HL-60/S4 treated with phorbol 12-myristate 13-acetate at 8.2 ng/mL for 4 days and 3 days (cell line): Measurements from ENCODE around the gene AIF1L.

ENCODE experiments used
- in situ Hi-C: fragments of 300-500 bp; cut with MboI; formaldehyde crosslinking; loops from 2 replicates; pipeline ENCODE4 v1.15.0; 2022; ENCODE audit warnings: low sequenced_read_pairs

Gene AIF1L

DNA sequence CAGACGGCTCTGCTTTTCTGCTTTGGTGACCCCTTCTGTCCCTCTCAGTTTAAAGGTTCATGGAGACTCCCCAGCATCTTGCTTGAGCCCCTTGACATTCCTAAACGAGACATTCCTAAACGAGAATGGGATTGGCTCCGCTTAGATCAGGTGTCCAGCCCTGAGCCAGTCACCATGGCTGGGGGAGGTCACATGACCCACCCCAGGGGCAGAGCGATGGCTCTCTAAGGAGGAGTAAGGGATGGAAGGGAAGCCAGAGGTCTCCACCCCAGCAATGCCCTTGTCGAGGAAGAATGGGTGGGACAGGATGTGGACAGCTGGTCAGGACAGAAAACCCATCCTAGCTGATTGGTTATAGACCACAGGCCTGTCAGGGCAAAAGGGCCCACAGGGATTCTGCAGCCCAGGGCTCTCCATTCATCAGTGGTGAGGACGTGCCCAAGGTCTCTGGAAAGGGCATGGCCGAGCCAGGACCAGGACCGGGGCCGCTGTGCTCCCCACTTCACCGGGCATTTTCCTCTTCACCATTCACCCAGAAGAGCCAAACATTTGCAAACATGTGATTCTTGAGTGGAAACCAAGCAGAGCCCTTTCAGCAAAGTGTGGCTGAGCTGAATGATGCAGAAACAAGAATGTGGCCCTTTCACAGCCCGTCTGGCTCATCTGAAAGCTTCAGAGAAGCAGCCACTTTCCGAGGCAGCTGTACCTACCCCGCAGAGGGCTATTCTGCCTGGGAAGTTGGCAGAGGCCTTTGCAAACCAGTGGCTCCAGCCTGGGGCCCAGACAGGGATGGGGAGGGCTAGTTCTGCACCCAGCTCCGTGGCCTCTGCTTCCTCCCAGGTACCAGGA, 19.8 kb upstream of the AIF1L start:
- in situ Hi-C loops, result no loop called here

DNA sequence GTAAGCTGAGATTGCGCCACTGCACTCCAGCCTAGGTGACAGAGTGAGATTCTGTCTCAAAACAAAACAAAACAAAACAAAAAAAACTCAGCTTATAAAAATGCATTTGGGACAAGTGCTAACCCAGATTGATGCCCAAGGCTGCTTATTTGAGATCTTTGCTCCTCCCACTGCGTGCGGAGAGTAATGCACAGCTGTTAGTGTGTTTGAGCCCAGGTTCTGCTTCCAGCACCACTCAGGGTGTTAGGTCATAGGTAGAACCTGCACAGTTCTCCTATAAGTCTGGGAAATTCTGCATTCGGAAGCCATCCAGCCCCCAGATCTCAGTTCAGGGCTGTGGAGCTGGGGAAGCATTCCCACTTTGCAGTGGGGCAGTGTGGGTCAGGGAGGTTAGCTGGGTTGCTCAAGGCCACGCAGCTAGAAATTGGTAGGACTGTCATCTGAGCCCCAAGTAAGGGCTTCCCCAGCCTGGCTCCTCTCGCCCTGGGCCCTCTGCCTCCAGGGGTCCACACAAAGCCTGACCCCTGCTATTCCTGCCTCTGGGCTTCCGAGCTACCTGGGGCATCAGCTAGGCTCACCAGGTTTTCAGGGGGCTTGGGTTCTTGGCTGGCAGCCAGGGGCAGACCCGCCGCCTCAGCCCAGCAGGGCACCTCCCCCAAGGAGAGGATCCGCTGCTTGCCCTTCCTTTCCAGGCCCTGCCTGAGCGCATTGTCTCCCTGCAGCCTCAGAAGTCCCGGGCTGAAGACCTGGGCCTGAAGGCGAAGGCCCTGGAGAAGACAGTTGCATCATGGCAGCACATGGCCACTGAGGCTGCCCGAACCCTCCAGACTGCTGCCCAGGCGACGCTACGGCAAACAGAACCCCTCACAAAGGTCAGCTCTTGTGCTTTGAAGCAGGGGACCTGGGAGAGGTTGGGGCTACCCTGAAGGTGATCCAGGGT, 17.6 kb upstream of the AIF1L start:
- in situ Hi-C loops, result no loop called here

DNA sequence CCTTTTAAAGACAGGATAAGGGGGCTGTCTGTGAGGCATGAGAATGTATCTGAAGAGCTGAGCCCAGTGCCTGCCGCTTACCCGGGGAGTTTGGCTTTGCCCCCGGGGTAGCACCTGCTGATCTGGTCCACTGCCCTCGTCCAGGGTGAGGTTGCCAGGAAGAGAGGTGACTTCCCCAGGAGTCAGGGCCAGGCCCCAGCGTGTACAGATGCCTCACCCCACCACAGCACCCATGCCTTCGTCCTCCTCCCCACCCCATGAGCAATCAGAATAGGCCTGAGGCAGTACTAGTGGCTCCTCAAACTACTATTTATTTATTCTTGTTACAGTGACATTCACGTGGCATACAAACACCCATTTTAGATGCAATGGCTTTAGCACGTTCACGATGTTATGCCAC, 15.7 kb upstream of the AIF1L start:
- in situ Hi-C loops, result no loop called here

DNA sequence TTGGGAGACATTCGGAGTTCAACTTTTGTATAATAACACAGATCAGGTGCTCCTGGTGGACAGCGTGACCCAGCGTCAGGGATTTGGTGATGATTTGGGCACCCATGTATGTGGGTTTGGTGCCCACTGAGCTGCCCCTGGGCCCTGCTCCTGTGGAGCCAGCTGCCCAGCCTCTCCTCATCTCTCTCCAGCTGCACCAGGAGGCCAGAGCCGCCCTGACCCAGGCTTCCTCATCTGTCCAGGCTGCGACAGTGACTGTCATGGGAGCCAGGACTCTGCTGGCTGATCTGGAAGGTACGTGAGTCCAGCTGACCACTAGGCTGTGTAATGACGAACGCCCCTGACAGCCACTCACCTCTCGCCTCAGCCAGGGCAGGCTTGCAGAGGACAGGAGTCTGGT, 14.5 kb upstream of the AIF1L start:
- in situ Hi-C loops, result no loop called here

DNA sequence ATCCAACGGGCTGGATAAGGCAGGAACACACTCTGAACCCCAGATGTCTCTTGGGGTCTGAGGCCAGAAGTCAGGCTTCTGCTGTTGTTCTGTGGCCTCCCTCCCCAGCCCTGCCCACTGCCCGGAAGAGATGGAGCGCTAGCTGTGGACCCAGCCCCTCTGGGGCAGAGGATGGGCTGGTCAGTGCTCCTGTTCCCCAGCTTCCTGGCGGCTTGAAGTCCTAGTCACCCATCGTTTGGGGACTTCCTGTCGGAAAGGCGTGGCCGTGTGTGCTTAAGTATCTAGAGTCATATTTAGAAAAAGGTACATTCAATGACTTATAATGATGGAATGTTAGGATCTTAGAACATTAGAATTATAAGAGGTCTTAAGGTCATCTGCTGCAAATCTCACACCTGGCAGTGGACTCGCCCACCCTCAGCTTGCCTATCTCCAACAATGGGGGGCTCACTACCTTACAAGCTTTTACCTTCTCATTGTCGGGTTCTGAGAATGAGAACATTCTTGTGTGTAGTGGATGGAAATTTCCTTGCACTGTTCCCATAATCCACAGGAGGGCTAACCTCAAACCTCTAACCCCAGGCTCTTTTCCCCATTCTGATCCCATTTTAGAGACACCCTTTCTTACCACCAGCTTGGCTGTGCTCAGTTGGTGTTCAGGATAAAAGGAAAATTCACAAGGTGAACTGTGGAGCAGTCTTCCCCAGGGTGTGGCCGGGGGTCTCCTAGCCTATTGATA, 13.4 kb upstream of the AIF1L start:
- in situ Hi-C loops, result no loop called here

DNA sequence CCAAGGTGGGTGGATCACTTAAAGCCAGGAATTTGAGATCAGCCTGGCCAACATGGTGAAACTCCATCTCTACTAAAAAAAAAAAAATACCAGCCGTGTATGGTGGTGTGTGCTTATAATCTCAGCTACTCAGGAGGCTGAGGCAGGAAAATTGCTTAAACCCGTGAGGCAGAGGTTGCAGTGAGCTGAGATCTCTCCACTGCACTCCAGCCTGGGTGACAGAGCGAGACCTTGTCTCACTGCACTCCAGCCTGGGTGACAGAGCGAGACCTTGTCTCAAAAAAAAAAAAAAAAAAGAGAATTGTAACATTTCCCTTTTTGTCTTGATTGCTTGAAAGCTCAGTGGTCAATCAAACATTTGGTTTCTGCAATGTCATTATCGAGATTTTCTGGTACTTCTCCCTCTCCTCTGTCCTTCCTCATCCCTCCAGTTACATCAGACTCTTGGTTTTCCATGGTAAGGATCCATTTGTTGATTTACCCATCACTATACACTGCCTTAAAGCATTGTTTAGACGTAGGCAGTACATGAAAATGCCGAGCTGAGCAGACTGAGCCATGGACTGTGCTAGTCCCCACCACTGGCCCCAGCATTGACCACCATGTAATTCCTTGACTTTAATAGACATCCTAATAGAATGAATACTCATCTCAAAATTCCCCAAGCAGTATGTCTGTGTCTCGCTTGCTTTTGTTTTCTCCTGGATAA, 11.5 kb upstream of the AIF1L start:
- in situ Hi-C loops, result no loop called here

DNA sequence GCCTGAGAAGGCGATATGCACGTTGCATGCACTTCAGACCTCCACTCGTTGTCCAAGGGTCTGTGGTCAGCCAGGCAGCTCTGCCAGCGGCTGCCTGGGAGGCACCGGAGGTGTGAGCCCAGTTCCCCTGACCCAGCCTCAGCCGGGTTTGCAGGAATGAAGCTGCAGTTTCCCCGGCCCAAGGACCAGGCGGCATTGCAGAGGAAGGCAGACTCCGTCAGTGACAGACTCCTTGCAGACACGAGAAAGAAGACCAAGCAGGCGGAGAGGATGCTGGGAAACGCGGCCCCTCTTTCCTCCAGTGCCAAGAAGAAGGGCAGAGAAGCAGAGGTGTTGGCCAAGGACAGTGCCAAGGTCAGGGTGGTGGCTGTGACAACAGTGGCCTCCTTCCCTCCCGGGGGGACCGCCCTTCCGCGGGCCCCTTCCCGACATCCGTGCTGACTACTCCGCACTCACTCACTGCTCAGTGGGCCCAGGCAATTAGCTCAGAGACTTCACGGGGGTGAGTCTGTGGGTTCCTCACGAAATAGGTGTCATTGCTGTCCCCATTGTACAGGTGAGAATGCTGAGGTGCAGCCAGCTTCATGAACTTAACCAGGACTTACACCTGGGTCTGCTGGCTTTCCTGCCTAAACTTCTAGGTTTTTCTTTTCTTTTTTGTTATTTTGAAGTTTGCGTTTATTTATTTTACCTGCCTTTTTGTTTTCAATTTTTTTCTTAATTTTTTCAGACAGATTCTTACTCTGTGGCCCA, 10.8 kb upstream of the AIF1L start:
- in situ Hi-C loops, result no loop called here

DNA sequence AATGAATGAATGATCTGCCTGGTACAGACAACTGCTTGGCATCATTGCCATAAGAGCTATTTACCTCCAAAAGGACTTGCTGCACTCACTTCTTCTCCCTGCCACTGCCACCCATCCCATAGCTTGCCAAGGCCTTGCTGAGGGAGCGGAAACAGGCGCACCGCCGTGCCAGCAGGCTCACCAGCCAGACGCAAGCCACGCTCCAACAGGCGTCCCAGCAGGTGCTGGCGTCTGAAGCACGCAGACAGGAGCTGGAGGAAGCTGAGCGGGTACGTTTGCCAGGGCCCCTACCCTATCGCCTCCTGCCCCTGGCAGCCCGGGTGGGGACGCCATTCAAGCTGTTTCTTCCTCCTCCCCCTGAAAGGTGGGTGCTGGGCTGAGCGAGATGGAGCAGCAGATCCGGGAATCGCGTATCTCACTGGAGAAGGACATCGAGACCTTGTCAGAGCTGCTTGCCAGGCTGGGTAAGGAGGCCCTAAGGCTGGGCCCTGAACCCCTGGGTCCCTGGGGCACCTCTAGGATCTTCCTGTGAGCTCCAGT, 8.9 kb upstream of the AIF1L start:
- in situ Hi-C loops, result no loop called here

DNA sequence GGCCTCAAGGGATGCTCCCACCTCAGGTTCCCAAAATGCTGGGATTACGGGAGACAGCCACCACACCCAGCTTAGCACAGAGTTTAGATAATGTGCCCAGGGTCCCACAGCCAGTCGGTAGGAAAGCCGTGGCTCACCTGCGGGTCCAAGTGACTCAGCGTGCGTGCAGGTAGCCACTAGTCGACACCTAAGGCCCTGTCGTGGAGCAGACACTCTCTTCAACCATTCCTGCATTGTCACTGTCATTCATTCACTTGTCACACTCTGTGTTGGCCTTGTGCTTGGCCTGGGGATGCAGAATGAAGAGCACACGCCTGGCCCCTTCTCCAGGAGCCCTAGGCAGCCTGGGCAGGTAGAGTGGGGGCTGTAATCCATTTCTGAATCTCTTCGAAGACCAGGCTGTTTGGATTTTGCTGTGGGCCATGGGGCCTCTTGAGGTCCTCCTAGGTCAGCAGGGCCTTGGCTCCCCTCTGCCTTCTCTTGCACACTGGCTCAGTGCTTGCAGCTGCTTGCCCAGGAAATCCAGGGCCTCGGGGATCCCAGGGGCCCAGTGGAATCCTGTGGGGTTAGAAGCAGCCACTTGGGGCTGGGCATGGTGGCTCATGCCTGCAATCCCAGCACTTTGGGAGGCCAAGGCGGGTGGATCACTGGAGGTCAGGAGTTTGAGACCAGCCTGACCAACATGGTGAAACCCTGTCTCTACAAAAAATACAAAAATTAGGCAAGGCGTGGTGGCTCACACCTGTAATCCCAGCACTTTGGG, 6.1 kb upstream of the AIF1L start:
- in situ Hi-C loops, result no loop called here

DNA sequence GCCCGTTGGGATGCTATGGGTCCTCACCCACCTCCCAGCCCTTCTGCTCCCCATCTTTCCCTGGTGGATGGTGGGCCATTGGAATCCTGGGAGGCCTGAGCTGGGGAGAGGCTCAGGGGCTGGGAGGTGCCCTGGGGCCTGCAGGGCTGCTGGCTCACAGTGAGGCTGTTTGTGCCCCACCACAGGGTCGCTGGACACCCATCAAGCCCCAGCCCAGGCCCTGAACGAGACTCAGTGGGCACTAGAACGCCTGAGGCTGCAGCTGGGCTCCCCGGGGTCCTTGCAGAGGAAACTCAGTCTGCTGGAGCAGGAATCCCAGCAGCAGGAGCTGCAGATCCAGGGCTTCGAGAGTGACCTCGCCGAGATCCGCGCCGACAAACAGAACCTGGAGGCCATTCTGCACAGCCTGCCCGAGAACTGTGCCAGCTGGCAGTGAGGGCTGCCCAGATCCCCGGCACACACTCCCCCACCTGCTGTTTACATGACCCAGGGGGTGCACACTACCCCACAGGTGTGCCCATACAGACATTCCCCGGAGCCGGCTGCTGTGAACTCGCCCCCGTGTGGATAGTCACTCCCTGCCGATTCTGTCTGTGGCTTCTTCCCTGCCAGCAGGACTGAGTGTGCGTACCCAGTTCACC, 4.9 kb upstream of the AIF1L start:
- in situ Hi-C loops, result no loop called here

DNA sequence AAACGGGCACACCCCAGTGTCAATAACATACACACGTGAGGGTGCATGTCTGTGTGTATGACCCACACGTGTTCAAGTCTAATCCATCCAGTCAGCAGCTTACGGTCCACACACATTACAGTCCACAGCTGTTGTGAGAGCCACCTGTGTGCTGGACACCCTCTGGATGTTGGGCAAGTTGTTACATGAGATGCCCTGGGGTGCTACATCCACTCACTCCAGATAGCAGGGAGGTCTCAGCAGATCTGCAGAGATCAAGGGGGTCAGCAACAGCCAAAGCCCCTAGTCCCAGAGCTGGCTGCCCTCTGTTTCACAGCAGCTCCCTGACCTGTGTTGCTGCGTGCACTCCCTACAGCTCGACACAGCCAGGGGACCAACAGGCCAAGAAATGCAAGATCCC, 4.3 kb upstream of the AIF1L start:
- in situ Hi-C loops, result no loop called here

DNA sequence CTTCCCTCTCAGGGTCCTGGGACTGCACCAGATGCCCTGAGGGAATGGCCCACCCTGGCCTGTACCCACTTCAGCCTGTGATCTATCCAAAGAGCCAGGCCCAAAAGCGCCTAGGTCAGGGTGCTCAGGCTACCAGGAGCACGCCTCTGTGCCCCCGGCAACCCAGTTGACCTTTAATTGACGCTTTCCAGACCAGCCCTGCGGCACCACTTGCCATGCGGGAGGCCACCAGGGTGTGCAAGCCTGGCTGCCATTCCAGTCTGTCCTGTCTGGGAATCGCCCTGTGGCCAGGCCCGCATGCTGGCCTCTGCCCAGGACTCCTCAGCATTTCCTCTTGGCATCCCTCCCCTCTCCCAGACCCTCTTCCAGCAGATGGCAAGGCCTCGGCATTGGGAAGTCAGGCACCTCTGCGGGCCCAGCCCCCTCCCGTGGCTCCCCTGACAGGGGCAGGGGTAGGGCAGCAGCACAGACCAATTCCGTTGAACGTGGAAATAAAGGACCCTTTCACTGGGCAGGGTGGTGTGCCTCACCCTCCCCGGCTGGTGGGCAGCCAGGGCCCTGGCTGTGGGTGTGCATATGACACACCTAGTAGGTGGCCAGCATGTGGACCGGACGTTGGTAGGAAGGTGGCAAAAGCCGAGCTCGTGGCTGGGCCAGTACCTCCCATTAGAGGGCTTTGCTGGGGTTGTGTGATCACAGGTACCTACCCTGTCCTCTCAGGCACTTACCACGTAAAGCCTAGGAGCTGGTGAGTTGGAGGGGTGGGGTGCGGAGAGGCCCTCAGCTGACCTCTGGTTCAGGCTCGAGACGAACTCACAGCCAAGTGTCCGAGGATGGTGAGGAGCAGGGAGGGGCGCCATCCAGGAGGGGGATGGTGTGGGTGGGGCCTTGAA, 3.5 kb upstream of the AIF1L start:
- in situ Hi-C loops, result no loop called here

DNA sequence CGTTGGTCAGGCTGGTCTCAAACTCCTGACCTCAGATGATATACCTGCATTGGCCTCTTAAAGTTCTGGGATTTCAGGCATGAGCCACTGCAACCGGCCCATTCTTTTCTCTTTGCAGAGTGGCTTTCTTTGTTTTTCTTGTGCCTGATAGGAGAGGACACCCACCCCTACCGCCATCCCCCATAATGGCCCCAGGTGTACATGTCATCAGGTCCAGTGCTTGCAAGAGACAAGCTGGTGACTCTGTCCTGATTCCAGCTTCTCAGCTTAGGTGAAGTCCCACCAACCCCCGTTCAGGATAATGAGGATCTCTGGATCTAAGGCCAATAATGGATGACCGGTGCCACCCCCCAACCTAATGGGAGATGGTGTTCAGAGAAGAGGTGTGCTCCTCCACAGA, 2.3 kb upstream of the AIF1L start:
- in situ Hi-C loops, result no loop called here

DNA sequence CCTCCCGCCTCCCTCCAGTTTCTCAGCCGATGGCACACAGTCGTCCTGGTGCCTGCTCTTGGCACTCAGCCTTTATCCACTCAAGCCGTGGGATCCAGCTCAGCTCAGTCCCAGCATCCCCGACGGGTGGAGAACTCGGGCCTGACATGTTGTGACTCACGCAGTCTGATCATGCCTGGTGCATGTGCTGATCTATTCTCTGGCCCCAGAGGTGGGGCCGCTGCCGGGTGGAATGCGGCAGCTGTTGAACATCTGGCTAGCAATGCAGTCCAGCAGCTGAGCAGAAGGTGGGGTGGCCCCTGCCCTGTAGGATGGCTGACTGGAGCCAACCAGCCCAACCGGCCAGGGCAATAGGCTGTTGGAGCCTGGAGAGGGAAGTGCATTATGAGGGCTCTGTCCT, 1.7 kb upstream of the AIF1L start:
- in situ Hi-C loops, result no loop called here

DNA sequence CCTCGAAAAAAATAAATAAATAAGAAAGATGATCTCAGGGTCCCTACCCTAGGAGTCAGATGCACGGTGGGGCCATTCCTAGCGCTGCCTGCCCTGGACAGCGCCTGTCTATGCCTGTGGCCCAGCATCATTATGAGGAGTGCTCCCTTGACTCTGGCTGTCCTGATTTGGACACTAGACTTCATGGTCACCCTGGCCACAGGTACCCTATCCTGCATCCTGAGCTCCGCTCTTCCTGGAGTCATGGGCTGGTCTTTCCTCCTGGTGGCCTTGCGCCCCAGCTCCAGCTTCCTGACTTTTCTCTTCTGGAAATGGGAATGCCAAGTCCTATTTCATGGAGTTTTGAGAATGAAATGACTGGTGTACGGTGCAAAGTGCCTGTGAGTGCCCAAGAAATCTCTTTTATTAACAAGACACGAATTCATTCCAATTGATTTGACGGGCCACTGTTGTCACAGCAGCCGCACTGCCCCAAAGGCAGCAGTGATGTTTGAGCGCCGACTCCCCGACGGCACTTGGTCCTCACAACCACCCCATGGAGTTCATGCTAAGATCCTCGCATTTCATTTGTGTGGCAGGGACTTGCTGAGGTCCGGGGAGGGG, 564 bp upstream of the AIF1L start:
- in situ Hi-C loops, result no loop called here

DNA sequence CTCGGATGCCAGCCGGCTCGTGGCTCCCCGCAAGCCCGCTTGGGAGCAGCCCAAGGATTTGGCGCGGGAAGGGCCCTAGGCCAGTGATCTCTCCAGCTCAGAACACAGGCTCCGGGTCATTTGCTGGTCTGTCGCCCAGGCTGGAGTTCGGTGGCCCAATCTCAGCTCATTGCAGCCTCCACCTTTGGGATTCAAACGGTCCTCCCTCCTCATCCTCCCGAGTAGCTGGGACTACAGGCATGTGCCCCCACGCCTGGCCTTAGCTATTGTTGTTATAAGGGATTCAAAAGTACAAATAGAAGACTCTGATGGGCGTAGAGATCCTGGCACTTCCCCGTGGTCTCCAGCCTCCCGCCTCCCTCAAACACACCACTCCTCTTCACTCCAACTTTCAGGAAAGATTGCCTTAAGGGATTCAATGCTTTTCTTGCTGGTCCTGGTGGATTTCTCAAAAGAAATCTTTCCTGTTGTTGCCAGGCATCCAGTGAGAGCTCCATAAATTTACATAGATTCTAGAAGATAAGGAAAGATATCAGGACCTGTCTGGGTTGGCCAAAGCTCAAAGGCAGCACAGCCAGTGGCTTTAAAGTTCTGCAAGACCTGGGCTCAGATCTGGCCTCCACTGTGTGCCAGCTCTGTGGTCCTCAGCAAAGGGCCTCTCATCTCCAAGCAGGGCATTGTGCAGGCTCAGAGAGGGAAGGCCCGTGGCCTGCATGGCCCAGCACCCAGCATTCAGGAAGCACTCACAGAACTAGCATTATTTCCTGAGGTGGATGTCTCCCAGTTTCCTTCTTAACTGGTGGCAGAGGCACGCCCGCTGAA, 1.0 kb downstream of the AIF1L start:
- in situ Hi-C loops, result no loop called here
